GM21447 (cell line): ENCODE measurements around the gene PCDH8.
A peak's percentile ranks its signal among the peaks of the same experiment; 100 is the strongest.

ENCODE experiments used
- ATAC-seq: cut with Tn5 transposase; IDR thresholded peaks from one replicate; pipeline ENCODE4 v1.9.1; 2021; ENCODE audit not compliant: unreplicated experiment

Gene PCDH8

GRCh38 chr13:52848455-52849195, at the start of gene PCDH8:
Gene PCDH8, minus strand, starts transcription at chr13:52848640. Its CDS starts 204 bp downstream, at chr13:52848436.
- ATAC-seq = no peak

GRCh38 chr13:52896827-52897659, 48.6 kb upstream of the PCDH8 start:
- ATAC-seq = no peak

GRCh38 chr13:52894413-52894812, 46.0 kb upstream of the PCDH8 start:
- ATAC-seq = no peak

- no peak for ATAC-seq
These were observed 44.5 kb upstream of the PCDH8 start for GRCh38 chr13:52892925-52893324.

- no peak for ATAC-seq
These were observed 43.3 kb upstream of the PCDH8 start for GRCh38 chr13:52891706-52892105.

- ATAC-seq = no peak
These were observed 38.7 kb upstream of the PCDH8 start for GRCh38 chr13:52887165-52887564.

- ATAC-seq = no peak
These were observed 36.7 kb upstream of the PCDH8 start for GRCh38 chr13:52885141-52885540.

GRCh38 chr13:52884429-52885010, 36.1 kb upstream of the PCDH8 start:
- ATAC-seq = no peak

- no peak for ATAC-seq
These were observed 34.3 kb upstream of the PCDH8 start for GRCh38 chr13:52882785-52883184.

GRCh38 chr13:52879950-52880741, 31.7 kb upstream of the PCDH8 start:
- ATAC-seq = no peak

- ATAC-seq = no peak
These were observed 30.4 kb upstream of the PCDH8 start for GRCh38 chr13:52878831-52879230.

- ATAC-seq = no peak
These were observed 21.7 kb upstream of the PCDH8 start for GRCh38 chr13:52870143-52870542.

- no peak for ATAC-seq
These were observed 21.2 kb upstream of the PCDH8 start for GRCh38 chr13:52869621-52870020.

GRCh38 chr13:52869050-52869449, 20.6 kb upstream of the PCDH8 start:
- no peak for ATAC-seq

- ATAC-seq = no peak
These were observed 19.8 kb upstream of the PCDH8 start for GRCh38 chr13:52868190-52868589.

GRCh38 chr13:52864941-52865340, 16.5 kb upstream of the PCDH8 start:
- ATAC-seq = no peak

GRCh38 chr13:52862358-52863206, 14.1 kb upstream of the PCDH8 start:
- ATAC-seq = no peak

GRCh38 chr13:52852444-52852843, 4.0 kb upstream of the PCDH8 start:
- ATAC-seq = no peak

GRCh38 chr13:52851137-52851962, 2.9 kb upstream of the PCDH8 start:
- peak; percentile 76 for ATAC-seq
